G401.6 (cell line): ENCODE measurements around the gene RABGGTA.

Experiments used
- FAIRE-seq: peaks from 2 replicates; lab custom pipeline; 2012; peaks lifted over from hg19 to GRCh38; lab: Jason Lieb, UNC

Gene RABGGTA

GRCh38 chr14:24278424-24278823 lies 7.0 kb upstream of the RABGGTA start:
- FAIRE-seq: no peak

- FAIRE-seq: no peak
Measured at GRCh38 chr14:24277606-24278321, 6.4 kb upstream of the RABGGTA start.

- no peak for FAIRE-seq
Measured at GRCh38 chr14:24277071-24277470, 5.7 kb upstream of the RABGGTA start.

GRCh38 chr14:24274101-24274543 lies 2.7 kb upstream of the RABGGTA start:
- no peak for FAIRE-seq

- FAIRE-seq: no peak
Measured at GRCh38 chr14:24273422-24273998, 2.1 kb upstream of the RABGGTA start.

GRCh38 chr14:24272467-24272866 lies 1.1 kb upstream of the RABGGTA start:
- FAIRE-seq: no peak

GRCh38 chr14:24271834-24272263 lies 452 bp upstream of the RABGGTA start:
- FAIRE-seq: no peak

GRCh38 chr14:24270537-24271133 lies 762 bp downstream of the RABGGTA start:
- no peak for FAIRE-seq

GRCh38 chr14:24269910-24270536 lies 1.4 kb downstream of the RABGGTA start:
- no peak for FAIRE-seq

GRCh38 chr14:24269368-24269767 lies 2.0 kb downstream of the RABGGTA start:
- FAIRE-seq: no peak

- no peak for FAIRE-seq
Measured at GRCh38 chr14:24268225-24268624, 3.2 kb downstream of the RABGGTA start.

GRCh38 chr14:24267516-24267915 lies 3.9 kb downstream of the RABGGTA start:
- no peak for FAIRE-seq

GRCh38 chr14:24266344-24267244 lies 4.8 kb downstream of the RABGGTA start:
- FAIRE-seq: no peak

GRCh38 chr14:24264298-24264697 lies 7.1 kb downstream of the RABGGTA start:
- FAIRE-seq: no peak

GRCh38 chr14:24263848-24264247 lies 7.5 kb downstream of the RABGGTA start:
- no peak for FAIRE-seq

- no peak for FAIRE-seq
Measured at GRCh38 chr14:24262821-24263733, 8.3 kb downstream of the RABGGTA start, which contains the start of gene TGM1. Gene TGM1, minus strand, starts transcription at chr14:24263177. Its CDS starts 825 bp downstream, at chr14:24262352.

- no peak for FAIRE-seq
Measured at GRCh38 chr14:24261969-24262327, 9.4 kb downstream of the RABGGTA start.

GRCh38 chr14:24261256-24261968 lies 10.0 kb downstream of the RABGGTA start:
- no peak for FAIRE-seq

- FAIRE-seq: no peak
Measured at GRCh38 chr14:24260780-24261157, 10.6 kb downstream of the RABGGTA start.

- FAIRE-seq: no peak
Measured at GRCh38 chr14:24260026-24260779, 11.2 kb downstream of the RABGGTA start.
